HepG2 (cell line): ENCODE data around the gene HPGD. TPM values are rescaled to one million over a fixed set of nuclear protein-coding genes. Genes with fewer than 3 reads are reported as not detected.

Experiments used
- ATAC-seq: fragments of 200-7000 bp; cut with Tn5 transposase; 3 replicates; pipeline ENCODE4 v1.9.1; 2020; ENCODE audit warnings: mild to moderate bottlenecking, moderate library complexity
- BruUV-seq: library from RNA; stranded (reverse); fragments of 400-500 nt; replicated peaks from 2 replicates; lab custom pipeline; 2021; lab: Mats Ljungman, UMichigan
- CTCF ChIA-PET: fragments of 300-600 bp; formaldehyde crosslinking; extraction: SDS; loops from one replicate; lab custom pipeline; 2021; ENCODE audit warnings: low total read pairs, inconsistent platforms, low intra/inter-chr PET ratio; lab: Yijun Ruan, JAX
- POLR2A ChIA-PET: fragments of 350-600 bp; sonication (Branson Sonifier 250); formaldehyde crosslinking; loops from one replicate; lab custom pipeline; 2020; ENCODE audit warnings: antibody characterized with exemption, inconsistent platforms; lab: Yijun Ruan, JAX
- DNase-seq: peaks from one replicate; pipeline ENCODE4 v3.0.0-alpha.2; 2015; ENCODE audit warnings: low spot score
- FAIRE-seq: peaks from 3 replicates; lab custom pipeline; 2011; peaks lifted over from hg19 to GRCh38; lab: Jason Lieb, UNC
- H2AFZ ChIP-seq: one replicate; pipeline ENCODE4 v1.6.1; 2011; ENCODE audit warnings: low read length, inconsistent platforms
- H3K27ac ChIP-seq: fragments of 300-600 bp; 3 replicates; pipeline ENCODE4 v1.8.0; 2011; ENCODE audit warnings: mixed run types, mild to moderate bottlenecking, mixed read lengths, low read length, inconsistent platforms; ENCODE audit not compliant: insufficient read depth; ENCODE audit errors: extremely low read length
- H3K27me3 ChIP-seq, 2 experiments: fragments of 200-600 bp in 1 of 2; 2 replicates in 1 of 2; 3 replicates in 1 of 2; pipeline versions ENCODE4 v1.6.0 to v1.8.0; 2011; ENCODE audit warnings: low read length in 2 of 2, mild to moderate bottlenecking in 2 of 2, moderate library complexity in 2 of 2, inconsistent platforms in 1 of 2; ENCODE audit not compliant: insufficient read depth in 2 of 2, control insufficient read depth in 1 of 2
- H3K36me3 ChIP-seq, 2 experiments: fragments of 200-600 bp in 1 of 2; replicated peaks in 1 of 2; 2 replicates in 1 of 2; 3 replicates in 1 of 2; pipeline versions ENCODE4 v1.5.1 to v1.8.0; 2011; ENCODE audit warnings: low read length in 2 of 2, inconsistent platforms in 1 of 2; ENCODE audit not compliant: insufficient read depth in 2 of 2, control insufficient read depth in 1 of 2
- H3K4me1 ChIP-seq: 2 replicates; pipeline ENCODE4 v1.5.1; 2012; ENCODE audit warnings: low read length, inconsistent platforms; ENCODE audit not compliant: insufficient read depth
- H3K4me2 ChIP-seq: 2 replicates; pipeline ENCODE4 v1.6.0; 2011; ENCODE audit warnings: low read depth, low read length, inconsistent platforms
- H3K4me3 ChIP-seq, 3 experiments: fragments of 200-600 bp in 1 of 3; sonication (generic), shearing (Covaris generic) in 1 of 3; replicated peaks in 1 of 3; 2 replicates each; pipeline ENCODE4 v1.5.1; 2011 to 2016; ENCODE audit warnings: low read length in 3 of 3, inconsistent platforms in 2 of 3, low read depth in 2 of 3, mild to moderate bottlenecking in 2 of 3, control low read depth in 1 of 3, mixed read lengths in 1 of 3; ENCODE audit not compliant: insufficient read depth in 1 of 3
- H3K79me2 ChIP-seq: one replicate; pipeline ENCODE4 v1.6.1; 2011; ENCODE audit warnings: low read length, inconsistent platforms; ENCODE audit not compliant: insufficient read depth
- H3K9ac ChIP-seq: 2 replicates; pipeline ENCODE4 v1.6.0; 2011; ENCODE audit warnings: mild to moderate bottlenecking, low read depth, low read length, inconsistent platforms; ENCODE audit not compliant: insufficient read depth
- H3K9me3 ChIP-seq: 2 replicates; pipeline ENCODE4 v1.5.1; 2012; ENCODE audit warnings: mild to moderate bottlenecking, low read length
- H4K20me1 ChIP-seq: 2 replicates; pipeline ENCODE4 v1.6.0; 2011; ENCODE audit warnings: inconsistent platforms, mild to moderate bottlenecking, low read length, moderate library complexity; ENCODE audit not compliant: insufficient read depth
- CBX1 ChIP-seq: IDR thresholded peaks from one replicate; pipeline ENCODE4 v1.6.1; 2016; ENCODE audit warnings: antibody characterized with exemption, low read depth
- ERF ChIP-seq: IDR thresholded peaks from 2 replicates; pipeline ENCODE4 v1.6.1; 2018; ENCODE audit warnings: missing biosample characterization, missing genetic modification reagents
- KDM2A ChIP-seq: sonication (generic); formaldehyde crosslinking; IDR thresholded peaks from 2 replicates; pipeline ENCODE4 v1.4.0; 2020; ENCODE audit warnings: low read depth, missing genetic modification reagents, borderline replicate concordance
- MEIS2 ChIP-seq: sonication (generic); formaldehyde crosslinking; IDR thresholded peaks from 2 replicates; pipeline ENCODE4 v1.9.0; 2021; ENCODE audit warnings: mild to moderate bottlenecking, missing genetic modification reagents
- SMAD1 ChIP-seq: sonication (generic); formaldehyde crosslinking; IDR thresholded peaks from 2 replicates; pipeline ENCODE4 v1.4.0; 2020; ENCODE audit warnings: missing genetic modification reagents, low read depth, mild to moderate bottlenecking, borderline replicate concordance
- SOX6 ChIP-seq, 2 experiments: fragments of 450-650 bp in 1 of 2; sonication (generic) in 1 of 2; formaldehyde crosslinking in 1 of 2; IDR thresholded peaks; 2 replicates each; pipeline versions ENCODE4 v1.4.0 to v1.6.1; 2017 to 2020; ENCODE audit warnings: antibody characterized with exemption in 1 of 2, mild to moderate bottlenecking in 1 of 2, missing genetic modification reagents in 1 of 2
- ZNF343 ChIP-seq: sonication (generic); formaldehyde crosslinking; IDR thresholded peaks from 2 replicates; pipeline ENCODE4 v1.4.0; 2020; ENCODE audit warnings: mild to moderate bottlenecking, missing genetic modification reagents
- ZNF430 ChIP-seq: sonication (generic); formaldehyde crosslinking; IDR thresholded peaks from 2 replicates; pipeline ENCODE4 v1.9.0; 2021; ENCODE audit warnings: mild to moderate bottlenecking, missing genetic modification reagents
- ZNF678 ChIP-seq: sonication (generic); formaldehyde crosslinking; IDR thresholded peaks from 2 replicates; pipeline ENCODE4 v1.4.0; 2020; ENCODE audit warnings: mild to moderate bottlenecking, missing genetic modification reagents
- ZNF720 ChIP-seq: sonication (generic); formaldehyde crosslinking; IDR thresholded peaks from 2 replicates; pipeline ENCODE4 v1.4.0; 2020; ENCODE audit warnings: missing genetic modification reagents
- WGBS: methylation state at CpG from one replicate; pipeline ENCODE4 v1.1.6; 2017; ENCODE audit warnings: low lambda C conversion rate; 5-methylcytosine and 5-hydroxymethylcytosine counted together
- in situ Hi-C: cut with HindIII; loops from 2 replicates; pipeline ENCODE4 v1.10.0; 2017; ENCODE audit warnings: low pct_unique_long_range_greater_than_20kb; ENCODE audit not compliant: extremely low pct_ligation_motif_present
- intact Hi-C: fragments of 100-400 bp; cut with micrococcal nuclease; formaldehyde crosslinking; loops from one replicate; pipeline ENCODE4 v1.10.0; 2022; ENCODE audit not compliant: unreplicated experiment
- polyA plus RNA-seq, 8 experiments: library from polyadenylated mRNA; depleted of rRNA in 3 of 8; stranded (reverse) in 7 of 8; unstranded in 1 of 8; fragments of >200 nt; fragmentation: Illumina TruSeq in 4 of 8; extraction: Trizol in 4 of 8; gene quantifications; 2 replicates each; pipeline versions ENCODE4 v1.2.1 to v1.2.3, GENCODE V29; 2011 to 2016; ENCODE audit warnings: low read depth in 4 of 8, missing spikeins in 1 of 8, mixed read lengths in 1 of 8; ENCODE audit not compliant: insufficient read depth in 1 of 8
- total RNA-seq, 5 experiments: library from RNA; depleted of rRNA; stranded (reverse); fragments of >200 nt; fragmentation: Illumina TruSeq; extraction: Trizol; gene quantifications; 2 replicates each; pipeline ENCODE4 v1.2.3, GENCODE V29; 2016; ENCODE audit warnings: low read depth in 1 of 5
- TF ChIP-seq, protein P1 (sequence below): IDR thresholded peaks from 2 replicates; pipeline ENCODE4 v1.6.1; 2012; ENCODE audit warnings: inconsistent platforms
- TF ChIP-seq, protein P2 (sequence below): sonication (generic); formaldehyde crosslinking; IDR thresholded peaks from 2 replicates; pipeline ENCODE4 v1.4.0; 2020; ENCODE audit warnings: mild to moderate bottlenecking, missing genetic modification reagents, borderline replicate concordance
- TF ChIP-seq, protein P3 (sequence below): IDR thresholded peaks from 2 replicates; pipeline ENCODE4 v1.6.1; 2012; ENCODE audit warnings: low read depth, low read length, improper control_type of control experiment
- TF ChIP-seq, protein P4 (sequence below): sonication (generic); formaldehyde crosslinking; IDR thresholded peaks from 2 replicates; pipeline ENCODE4 v1.5.0; 2020; ENCODE audit warnings: missing genetic modification reagents

HPGD gene
- total and polyA plus RNA-seq, 2 of the 13 experiments (the other 11 are each of a cell fraction or from before 2014, with no cell fraction given), result 0.13 to 0.24 TPM

DNA sequence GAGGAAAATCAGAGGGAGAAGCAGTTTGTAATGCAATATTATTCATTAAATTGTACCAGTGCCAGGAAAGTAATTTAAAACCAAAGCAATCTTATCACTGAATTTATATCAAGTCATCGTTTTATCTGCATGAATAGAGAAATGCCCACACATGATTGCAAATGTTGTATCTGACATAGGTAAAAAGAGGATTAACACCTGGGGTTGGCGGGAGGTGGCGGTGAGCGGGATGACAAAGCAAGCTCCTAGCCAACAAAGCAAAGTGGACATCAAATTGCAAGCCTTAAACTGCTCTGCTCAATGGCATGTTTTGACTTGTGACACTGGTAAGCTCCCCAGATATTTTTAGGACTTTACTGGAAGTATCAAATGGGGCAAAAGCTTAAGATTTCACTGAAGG, 16.4 kb downstream of the HPGD start:
- Histone ChIP-seq H3K4me1 (no peaks in the 10 kb centered on the region), H3K9me3 (no peaks in the 10 kb centered on the region), H3K4me3 (no peak overlapping the region), H3K27me3 (no peaks in the 10 kb centered on the region)
- no peak for FAIRE-seq
- no peak for TF ChIP-seq CBX1
- TF ChIP-seq ERF (CRISPR knock-in tag), result no peak
- no peak for TF ChIP-seq MEIS2 (CRISPR knock-in tag)
- TF ChIP-seq ZNF343, result no peak
- TF ChIP-seq KDM2A, result no peak
- TF ChIP-seq, all 625 proteins: peak for 0
- H3K79me2 ChIP-seq, result no peaks in the 10 kb centered on the region
- H3K4me2 ChIP-seq, result no peak overlapping the region
- ATAC-seq, result no peak
- ChIA-PET CTCF (no interaction called here), POLR2A (no interaction called here)
- BruUV-seq, result no TSS peak
- intact Hi-C loops, result no loop called here
- in situ Hi-C loops, result no loop called here
- H3K36me3 ChIP-seq, result no peaks in the 10 kb centered on the region
- H4K20me1 ChIP-seq, result no peaks in the 10 kb centered on the region
- no peak overlapping the region for H3K27ac ChIP-seq
- no peak overlapping the region for H2AFZ ChIP-seq
- no peak for DNase-seq
- no peak overlapping the region for H3K9ac ChIP-seq
- 66% methylated on average over 4 of the region's 4 CpGs for WGBS

DNA sequence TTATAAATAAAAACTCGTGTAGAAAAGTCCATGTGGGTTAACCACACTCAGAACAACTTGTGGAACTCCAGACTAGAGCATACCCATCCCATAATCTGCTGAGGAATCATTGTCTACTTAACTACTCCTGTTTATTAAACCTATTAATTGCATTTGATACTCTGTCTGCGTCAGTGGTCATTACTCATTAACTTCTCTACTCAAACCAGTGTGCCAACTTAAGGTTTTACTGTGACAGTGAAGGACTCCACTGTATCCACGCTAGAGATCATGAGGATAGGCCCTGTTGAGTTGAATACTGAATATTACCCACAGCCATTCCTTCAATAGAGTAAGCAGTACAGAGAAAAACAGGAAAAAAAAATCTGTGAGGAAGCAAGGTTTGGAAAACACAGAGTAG, 17.3 kb downstream of the HPGD start:
- Histone ChIP-seq H4K20me1 (no peaks in the 10 kb centered on the region), H3K4me2 (no peak overlapping the region), H3K9me3 (no peaks in the 10 kb centered on the region), H3K27me3 (no peaks in the 10 kb centered on the region), H3K4me1 (no peaks in the 10 kb centered on the region), H2AFZ (no peak overlapping the region), H3K36me3 (no peaks in the 10 kb centered on the region), H3K9ac (no peak overlapping the region), H3K4me3 (no peak overlapping the region), H3K27ac (no peak overlapping the region), H3K79me2 (no peaks in the 10 kb centered on the region)
- intact Hi-C loops, result no loop called here
- in situ Hi-C loops, result no loop called here
- ATAC-seq (no peak), FAIRE-seq (no peak), DNase-seq (no peak)
- ChIA-PET CTCF (no interaction called here), POLR2A (no interaction called here)
- 13% methylated on average over 3 of the region's 3 CpGs for WGBS
- no TSS peak for BruUV-seq
- TF ChIP-seq, protein P1, sequence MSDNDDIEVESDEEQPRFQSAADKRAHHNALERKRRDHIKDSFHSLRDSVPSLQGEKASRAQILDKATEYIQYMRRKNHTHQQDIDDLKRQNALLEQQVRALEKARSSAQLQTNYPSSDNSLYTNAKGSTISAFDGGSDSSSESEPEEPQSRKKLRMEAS, result no peak
- no peak for TF ChIP-seq ZNF720
- TF ChIP-seq SMAD1 (CRISPR knock-in tag), result no peak
- TF ChIP-seq, protein P2, sequence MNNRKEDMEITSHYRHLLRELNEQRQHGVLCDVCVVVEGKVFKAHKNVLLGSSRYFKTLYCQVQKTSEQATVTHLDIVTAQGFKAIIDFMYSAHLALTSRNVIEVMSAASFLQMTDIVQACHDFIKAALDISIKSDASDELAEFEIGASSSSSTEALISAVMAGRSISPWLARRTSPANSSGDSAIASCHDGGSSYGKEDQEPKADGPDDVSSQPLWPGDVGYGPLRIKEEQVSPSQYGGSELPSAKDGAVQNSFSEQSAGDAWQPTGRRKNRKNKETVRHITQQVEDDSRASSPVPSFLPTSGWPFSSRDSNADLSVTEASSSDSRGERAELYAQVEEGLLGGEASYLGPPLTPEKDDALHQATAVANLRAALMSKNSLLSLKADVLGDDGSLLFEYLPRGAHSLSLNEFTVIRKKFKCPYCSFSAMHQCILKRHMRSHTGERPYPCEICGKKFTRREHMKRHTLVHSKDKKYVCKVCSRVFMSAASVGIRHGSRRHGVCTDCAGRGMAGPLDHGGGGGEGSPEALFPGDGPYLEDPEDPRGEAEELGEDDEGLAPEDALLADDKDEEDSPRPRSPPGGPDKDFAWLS (CRISPR knock-in tag), result no peak
- TF ChIP-seq, protein P3, sequence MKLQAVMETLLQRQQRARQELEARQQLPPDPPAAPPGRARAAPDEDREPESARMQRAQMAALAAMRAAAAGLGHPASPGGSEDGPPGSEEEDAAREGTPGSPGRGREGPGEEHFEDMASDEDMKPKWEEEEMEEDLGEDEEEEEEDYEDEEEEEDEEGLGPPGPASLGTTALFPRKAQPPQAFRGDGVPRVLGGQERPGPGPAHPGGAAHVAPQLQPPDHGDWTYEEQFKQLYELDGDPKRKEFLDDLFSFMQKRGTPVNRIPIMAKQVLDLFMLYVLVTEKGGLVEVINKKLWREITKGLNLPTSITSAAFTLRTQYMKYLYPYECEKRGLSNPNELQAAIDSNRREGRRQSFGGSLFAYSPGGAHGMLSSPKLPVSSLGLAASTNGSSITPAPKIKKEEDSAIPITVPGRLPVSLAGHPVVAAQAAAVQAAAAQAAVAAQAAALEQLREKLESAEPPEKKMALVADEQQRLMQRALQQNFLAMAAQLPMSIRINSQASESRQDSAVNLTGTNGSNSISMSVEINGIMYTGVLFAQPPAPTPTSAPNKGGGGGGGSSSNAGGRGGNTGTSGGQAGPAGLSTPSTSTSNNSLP, result no peak
- TF ChIP-seq, protein P4, sequence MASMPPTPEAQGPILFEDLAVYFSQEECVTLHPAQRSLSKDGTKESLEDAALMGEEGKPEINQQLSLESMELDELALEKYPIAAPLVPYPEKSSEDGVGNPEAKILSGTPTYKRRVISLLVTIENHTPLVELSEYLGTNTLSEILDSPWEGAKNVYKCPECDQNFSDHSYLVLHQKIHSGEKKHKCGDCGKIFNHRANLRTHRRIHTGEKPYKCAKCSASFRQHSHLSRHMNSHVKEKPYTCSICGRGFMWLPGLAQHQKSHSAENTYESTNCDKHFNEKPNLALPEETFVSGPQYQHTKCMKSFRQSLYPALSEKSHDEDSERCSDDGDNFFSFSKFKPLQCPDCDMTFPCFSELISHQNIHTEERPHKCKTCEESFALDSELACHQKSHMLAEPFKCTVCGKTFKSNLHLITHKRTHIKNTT (CRISPR knock-in tag), result no peak
- TF ChIP-seq ZNF430 (CRISPR knock-in tag), result no peak
- no peak for TF ChIP-seq SOX6 (IDR thresholded peaks at IDR 0.05)
- TF ChIP-seq SOX6 (CRISPR knock-in tag; IDR thresholded peaks at IDR 0.05), result no peak
- TF ChIP-seq ZNF678 (CRISPR knock-in tag), result no peak
